ENCODE data around the gene MED12.

The MED12 gene

GRCh38 chrX:71118032-71118984, at the start of gene MED12:
Gene MED12 (plus strand): TSS chrX:71118596. CDS start chrX:71118755, 159 bp downstream.
- H3K4me3 ChIP-seq (ENCODE audit: low read depth, low read length) = peak within 1 kb of the TSS; percentile 60
- in situ Hi-C loops (cut with HindIII; ENCODE audit: low sequenced_read_pairs) = no loop called here
- no peak for TF ChIP-seq CTCF (IDR thresholded peaks at IDR 0.05; ENCODE audit: low read depth, low read length, missing control alignments)
- peak; percentile 61 for DNase-seq (ENCODE audit: low read depth)

GRCh38 chrX:71070531-71070930, 47.9 kb upstream of the MED12 start:
- in situ Hi-C loops (cut with HindIII; ENCODE audit: low sequenced_read_pairs) = no loop called here

GRCh38 chrX:71081330-71082123, 36.9 kb upstream of the MED12 start:
- no peak for TF ChIP-seq CTCF (IDR thresholded peaks at IDR 0.05; ENCODE audit: low read depth, low read length, missing control alignments)
- in situ Hi-C loops (cut with HindIII; ENCODE audit: low sequenced_read_pairs) = no loop called here
- no peak for DNase-seq (ENCODE audit: low read depth)
- H3K4me3 ChIP-seq (ENCODE audit: low read depth, low read length) = no peak overlapping the region

More at GRCh38 chrX:71070531-71070930, 47.9 kb upstream of the MED12 start:
- no peak for DNase-seq (ENCODE audit: low read depth)
- no peak for TF ChIP-seq CTCF (IDR thresholded peaks at IDR 0.05; ENCODE audit: low read depth, low read length, missing control alignments)
- no peak overlapping the region for H3K4me3 ChIP-seq (ENCODE audit: low read depth, low read length)

- no peak overlapping the region for H3K4me3 ChIP-seq (ENCODE audit: low read depth, low read length)
- no peak for DNase-seq (ENCODE audit: low read depth)
- no peak for TF ChIP-seq CTCF (IDR thresholded peaks at IDR 0.05; ENCODE audit: low read depth, low read length, missing control alignments)
- in situ Hi-C loops (cut with HindIII; ENCODE audit: low sequenced_read_pairs) = no loop called here
Observed at GRCh38 chrX:71082124-71082647, 36.2 kb upstream of the MED12 start.

- no peak for DNase-seq (ENCODE audit: low read depth)
- H3K4me3 ChIP-seq (ENCODE audit: low read depth, low read length) = no peak overlapping the region
- in situ Hi-C loops (cut with HindIII; ENCODE audit: low sequenced_read_pairs) = no loop called here
- TF ChIP-seq CTCF (IDR thresholded peaks at IDR 0.05; ENCODE audit: low read depth, low read length, missing control alignments) = no peak
Observed at GRCh38 chrX:71082822-71083221, 35.6 kb upstream of the MED12 start.

- no peak for DNase-seq (ENCODE audit: low read depth)
- no peak for TF ChIP-seq CTCF (IDR thresholded peaks at IDR 0.05; ENCODE audit: low read depth, low read length, missing control alignments)
- H3K4me3 ChIP-seq (ENCODE audit: low read depth, low read length) = no peak overlapping the region
- in situ Hi-C loops (cut with HindIII; ENCODE audit: low sequenced_read_pairs) = no loop called here
Observed at GRCh38 chrX:71085900-71086299, 32.5 kb upstream of the MED12 start.
